Ascending aorta (tissue), 2 donors: ENCODE data around the gene PRKAR1B. TPM values are rescaled to one million over a fixed set of nuclear protein-coding genes. Genes with fewer than 3 reads are reported as not detected.

Source experiments
- DNase-seq, 2 donors: peaks; one replicate each; pipeline ENCODE4 v3.0.0-alpha.2; 2019; ENCODE audit warnings: low spot score in 2 of 2
- H3K27ac ChIP-seq, 2 donors: fragments of 200-600 bp; sonication (generic); one replicate each; pipeline ENCODE4 v1.5.1; 2016 to 2017; ENCODE audit warnings: mild to moderate bottlenecking in 1 of 2
- H3K27me3 ChIP-seq: fragments of 200-600 bp; sonication (generic); one replicate; pipeline ENCODE4 v1.5.1; 2017
- H3K36me3 ChIP-seq, 2 donors: fragments of 200-600 bp; sonication (generic); one replicate each; pipeline ENCODE4 v1.5.1; 2016
- H3K4me1 ChIP-seq, 2 donors: fragments of 200-600 bp; sonication (generic); one replicate each; pipeline ENCODE4 v1.5.1; 2016 to 2017; ENCODE audit warnings: mild to moderate bottlenecking in 1 of 2
- H3K4me3 ChIP-seq, 2 donors: fragments of 200-600 bp; sonication (generic); one replicate each; pipeline ENCODE4 v1.5.1; 2016 to 2017; ENCODE audit warnings: mild to moderate bottlenecking in 1 of 2
- H3K9me3 ChIP-seq, 2 donors: fragments of 200-600 bp; sonication (generic); one replicate each; pipeline ENCODE4 v1.5.1; 2016
- CTCF ChIP-seq, 3 experiments: fragments of 200-600 bp in 2 of 3; fragments of 450-650 bp in 1 of 3; sonication (generic) in 2 of 3; IDR thresholded peaks; one replicate each; pipeline ENCODE4 v1.5.1; 2016 to 2019; ENCODE audit warnings: antibody characterized with exemption in 3 of 3, mild to moderate bottlenecking in 1 of 3, moderate library complexity in 1 of 3
- intact Hi-C: fragments of 100-400 bp; cut with DNase I; formaldehyde crosslinking; loops from one replicate; pipeline ENCODE4 v1.15.1; 2023
- total RNA-seq: library from RNA; depleted of rRNA; stranded (reverse); fragments of >200 nt; gene quantifications from one replicate; pipeline ENCODE4 v1.1.0, GENCODE V29; 2016

The PRKAR1B gene
- total RNA-seq, 1 donor from 2014 or later = 13.0 TPM

GRCh38 chr7:611281-611810 lies 115.7 kb downstream of the PRKAR1B start:
- no peak overlapping the region for H3K4me3 ChIP-seq
- intact Hi-C loops = no loop called here
- no peaks in the 10 kb centered on the region for H3K36me3 ChIP-seq
- DNase-seq = no peak
- peaks cover 0 to 21% of the 10 kb centered on the region in 2 donors for H3K4me1 ChIP-seq
- no peak for TF ChIP-seq CTCF (IDR thresholded peaks at IDR 0.05)
- H3K27ac ChIP-seq = peak overlapping the region; percentile 40 to 77
- H3K27me3 ChIP-seq = no peaks in the 10 kb centered on the region
- no peaks in the 10 kb centered on the region for H3K9me3 ChIP-seq

- no peak for DNase-seq
- Histone ChIP-seq H3K4me3 (no peak overlapping the region), H3K36me3 (no peaks in the 10 kb centered on the region)
These were observed 116.4 kb downstream of the PRKAR1B start for GRCh38 chr7:610531-611280.

GRCh38 chr7:610141-610530 lies 116.9 kb downstream of the PRKAR1B start:
- H3K9me3 ChIP-seq = no peaks in the 10 kb centered on the region
- H3K36me3 ChIP-seq = no peaks in the 10 kb centered on the region
- no peak for DNase-seq
- peak overlapping the region; percentile 40 to 77 for H3K27ac ChIP-seq
- intact Hi-C loops = no loop called here
- TF ChIP-seq CTCF (IDR thresholded peaks at IDR 0.05) = no peak
- no peaks in the 10 kb centered on the region for H3K27me3 ChIP-seq
- peaks cover 3 to 23% of the 10 kb centered on the region in 2 donors for H3K4me1 ChIP-seq
- no peak overlapping the region for H3K4me3 ChIP-seq

More at GRCh38 chr7:610531-611280, 116.4 kb downstream of the PRKAR1B start:
- no peaks in the 10 kb centered on the region for H3K27me3 ChIP-seq
- intact Hi-C loops = no loop called here
- no peaks in the 10 kb centered on the region for H3K9me3 ChIP-seq
- no peak for TF ChIP-seq CTCF (IDR thresholded peaks at IDR 0.05)
- peak overlapping the region; percentile 40 to 77 for H3K27ac ChIP-seq
- H3K4me1 ChIP-seq = peaks cover 0 to 21% of the 10 kb centered on the region in 2 donors

- no peak for DNase-seq
- H3K4me1 ChIP-seq = peaks cover 8 to 29% of the 10 kb centered on the region in 2 donors
- H3K27ac ChIP-seq = peak overlapping the region in 1 of 2 donors; percentile 41
- no peaks in the 10 kb centered on the region for H3K36me3 ChIP-seq
- no peaks in the 10 kb centered on the region for H3K9me3 ChIP-seq
- intact Hi-C loops = loop anchor here (10.0 kb wide), 2 partner anchors 165 to 925 kb away; partner anchors contain the start of gene MAFK
- no peaks in the 10 kb centered on the region for H3K27me3 ChIP-seq
- TF ChIP-seq CTCF (IDR thresholded peaks at IDR 0.05) = no peak
- no peak overlapping the region for H3K4me3 ChIP-seq
These were observed 117.7 kb downstream of the PRKAR1B start for GRCh38 chr7:609365-609764.

GRCh38 chr7:608954-609353 lies 118.1 kb downstream of the PRKAR1B start:
- H3K27ac ChIP-seq = peak overlapping the region in 1 of 2 donors; percentile 41
- H3K4me1 ChIP-seq = peaks cover 10 to 33% of the 10 kb centered on the region in 2 donors
- no peak for TF ChIP-seq CTCF (IDR thresholded peaks at IDR 0.05)
- intact Hi-C loops = loop anchor here (10.0 kb wide), 2 partner anchors 166 to 926 kb away; partner anchors contain the start of gene MAFK
- H3K9me3 ChIP-seq = no peaks in the 10 kb centered on the region
- no peaks in the 10 kb centered on the region for H3K36me3 ChIP-seq
- no peaks in the 10 kb centered on the region for H3K27me3 ChIP-seq
- no peak overlapping the region for H3K4me3 ChIP-seq
- no peak for DNase-seq
